K562 (cell line): ENCODE data around the gene UCP3. TPM values are rescaled to one million over a fixed set of nuclear protein-coding genes. Genes with fewer than 3 reads are reported as not detected.

Experiments used
- ARID1B ChIP-seq: fragments of 450-650 bp; IDR thresholded peaks from 2 replicates; pipeline ENCODE4 v1.6.1; 2016; ENCODE audit warnings: antibody characterized with exemption, mild to moderate bottlenecking, inconsistent platforms
- ARID3A ChIP-seq: IDR thresholded peaks from 2 replicates; pipeline ENCODE4 v1.6.1; 2012; ENCODE audit warnings: low read depth, low read length, improper control_type of control experiment, borderline replicate concordance
- BDP1 ChIP-seq: IDR thresholded peaks from 3 replicates; pipeline ENCODE4 v1.6.1; 2011; ENCODE audit not compliant: insufficient read length, insufficient read depth
- CHD2 ChIP-seq: IDR thresholded peaks from 2 replicates; pipeline ENCODE4 v1.6.1; 2011; ENCODE audit warnings: low read depth, low read length
- GABPB2 ChIP-seq: fragments of 250-450 bp; sonication (Bioruptor Pico); conservative IDR thresholded peaks from 2 replicates; pipeline ENCODE4 v1.5.1; 2021; ENCODE audit warnings: mild to moderate bottlenecking
- HOMEZ ChIP-seq: fragments of 250-450 bp; sonication (Bioruptor Pico); IDR thresholded peaks from 2 replicates; pipeline ENCODE4 v1.4.0; 2020; ENCODE audit warnings: mild to moderate bottlenecking, moderate library complexity
- KDM4B ChIP-seq, 2 experiments: fragments of 450-650 bp in 1 of 2; sonication (generic) in 1 of 2; IDR thresholded peaks; 2 replicates each; pipeline ENCODE4 v1.6.1; 2016 to 2017; ENCODE audit warnings: borderline replicate concordance in 2 of 2, antibody characterized with exemption in 1 of 2, low read depth in 1 of 2, mild to moderate bottlenecking in 1 of 2
- KDM5B ChIP-seq: fragments of 200-600 bp; sonication (generic); IDR thresholded peaks from 2 replicates; pipeline ENCODE4 v1.6.1; 2012; ENCODE audit warnings: low read depth, mild to moderate bottlenecking, moderate library complexity, low read length, control low read depth, inconsistent platforms; ENCODE audit not compliant: insufficient replicate concordance
- MTA1 ChIP-seq: fragments of 450-650 bp; IDR thresholded peaks from 2 replicates; pipeline ENCODE4 v1.6.1; 2017; ENCODE audit warnings: borderline replicate concordance
- NFE2L1 ChIP-seq: fragments of 450-650 bp; IDR thresholded peaks from 2 replicates; pipeline ENCODE4 v1.6.1; 2016; ENCODE audit warnings: missing genetic modification characterization, low read depth, mild to moderate bottlenecking, missing compliant biosample characterization, moderate library complexity, borderline replicate concordance
- PKNOX1 ChIP-seq: fragments of 450-650 bp; IDR thresholded peaks from 2 replicates; pipeline ENCODE4 v1.6.1; 2016
- POLR2A ChIP-seq: fragments of 450-650 bp; conservative IDR thresholded peaks from 2 replicates; pipeline ENCODE4 v1.6.1; 2016
- RBM15 ChIP-seq: fragments of 200-400 bp; formaldehyde crosslinking; IDR thresholded peaks from 2 replicates; pipeline ENCODE4 v1.6.1; 2018; ENCODE audit warnings: mild to moderate bottlenecking, low read length, moderate library complexity; ENCODE audit not compliant: insufficient read depth
- RFX1 ChIP-seq: fragments of 450-650 bp; IDR thresholded peaks from 2 replicates; pipeline ENCODE4 v1.6.1; 2016; ENCODE audit warnings: mild to moderate bottlenecking, moderate library complexity
- THRB ChIP-seq: fragments of 450-650 bp; formaldehyde crosslinking; conservative IDR thresholded peaks from 2 replicates; pipeline ENCODE4 v1.4.0; 2022; ENCODE audit warnings: mild to moderate bottlenecking, missing genetic modification characterization
- XRCC4 ChIP-seq: IDR thresholded peaks from one replicate; pipeline ENCODE4 v1.6.1; 2011; ENCODE audit not compliant: insufficient read depth, insufficient read length; ENCODE audit errors: extremely low read depth
- ZNF212 ChIP-seq: fragments of 450-650 bp; formaldehyde crosslinking; IDR thresholded peaks from 2 replicates; pipeline ENCODE4 v1.4.0; 2020; ENCODE audit warnings: mild to moderate bottlenecking
- ZNF224 ChIP-seq: sonication (generic); formaldehyde crosslinking; IDR thresholded peaks from 2 replicates; pipeline ENCODE4 v1.8.0; 2022; ENCODE audit warnings: mild to moderate bottlenecking, missing genetic modification reagents
- ZNF79 ChIP-seq: fragments of 250-450 bp; sonication (Bioruptor Pico); IDR thresholded peaks from 2 replicates; pipeline ENCODE4 v1.4.0; 2020; ENCODE audit warnings: low read depth, mild to moderate bottlenecking, moderate library complexity
- polyA plus RNA-seq, 8 experiments: library from polyadenylated mRNA; depleted of rRNA in 4 of 8; stranded (reverse) in 5 of 8; unstranded in 3 of 8; fragments of >200 nt; fragmentation: Nextera tagmentation in 2 of 8; fragmentation: Illumina TruSeq in 1 of 8; extraction: Ambion mirVana in 2 of 8; extraction: Trizol in 1 of 8; gene quantifications; 2 replicates each; pipeline versions ENCODE4 v1.2.1 to v1.2.3, GENCODE V29; 2011 to 2014; ENCODE audit warnings: inconsistent platforms in 1 of 8, missing spikeins in 1 of 8
- total RNA-seq, 7 experiments: library from RNA; depleted of rRNA in 6 of 7; stranded (reverse); fragments of >200 nt in 6 of 7; fragmentation: Illumina TruSeq in 2 of 7; extraction: Trizol in 2 of 7; gene quantifications; 2 replicates each; pipeline versions ENCODE4 v1.2.1 to v1.2.3, GENCODE V29; 2011 to 2021; ENCODE audit warnings: low replicate concordance in 1 of 7

Gene UCP3
- total and polyA plus RNA-seq, 9 of the 15 experiments (the other 6 are each of a cell fraction or from before 2014, with no cell fraction given): 0.05 to 0.65 (median 0.25) TPM; not detected in 2

GRCh38 chr11:74011360-74012073 lies 2.6 kb upstream of the UCP3 start (continued):
- TF ChIP-seq HOMEZ (CRISPR knock-in tag) (peak; percentile 84; the same call in 1 of the 2 replicates), ZNF79 (CRISPR knock-in tag) (0 out of 2 replicates have a peak, but pooled peaks have one; percentile 32), GABPB2 (no peak), POLR2A (peak; percentile 48; the same call in 1 of the 2 replicates), ZNF224 (CRISPR knock-in tag) (no peak), BDP1 (no peak), ZNF212 (CRISPR knock-in tag) (0 out of 2 replicates have a peak, but pooled peaks have one; percentile 29), ARID1B (peak; percentile 99), XRCC4 (no peak), RBM15 (no peak), ARID3A (peak; percentile 66; the same call in 1 of the 2 replicates), KDM5B (no peak), THRB (no peak), NFE2L1 (no peak), MTA1 (peak; percentile 66), KDM4B (IDR thresholded peaks at IDR 0.05; ENCODE audit: borderline replicate concordance in 2 of 2, low read depth in 1 of 2) (no peak), PKNOX1 (peak; percentile 79), CHD2 (no peak), RFX1 (no peak)
